CD1c-positive myeloid dendritic cell (primary cell): ENCODE results near the gene ANTXRL.
"Not testable (repeated sequence)": the region's sequence is repeated elsewhere in the genome, so short reads cannot be mapped to it uniquely, and the experiment has no call there.

Source experiments
- DNase-seq: peaks from one replicate; pipeline ENCODE4 v3.0.0-alpha.2; 2016; ENCODE audit errors: extremely low spot score

ANTXRL gene

DNA sequence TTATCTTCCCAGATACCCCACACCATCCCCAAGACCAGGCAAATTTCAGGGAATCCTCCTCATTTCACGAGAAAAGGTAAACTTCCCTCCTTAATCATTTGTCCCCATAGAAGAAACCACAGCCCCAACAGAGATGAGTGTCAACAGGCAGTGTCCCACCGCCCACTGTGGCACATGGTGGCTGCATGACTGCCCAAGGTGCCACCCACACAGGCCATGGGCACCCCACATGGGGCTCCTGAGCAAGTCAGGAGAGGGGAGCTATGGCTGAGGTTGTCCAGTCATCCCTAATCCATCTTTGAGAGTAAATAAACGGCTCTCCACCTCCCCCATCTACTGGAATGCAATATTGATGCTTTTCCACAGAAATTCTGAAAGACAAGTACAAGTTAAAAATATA lies 44.1 kb downstream of the ANTXRL start:
- no peak for DNase-seq

DNA sequence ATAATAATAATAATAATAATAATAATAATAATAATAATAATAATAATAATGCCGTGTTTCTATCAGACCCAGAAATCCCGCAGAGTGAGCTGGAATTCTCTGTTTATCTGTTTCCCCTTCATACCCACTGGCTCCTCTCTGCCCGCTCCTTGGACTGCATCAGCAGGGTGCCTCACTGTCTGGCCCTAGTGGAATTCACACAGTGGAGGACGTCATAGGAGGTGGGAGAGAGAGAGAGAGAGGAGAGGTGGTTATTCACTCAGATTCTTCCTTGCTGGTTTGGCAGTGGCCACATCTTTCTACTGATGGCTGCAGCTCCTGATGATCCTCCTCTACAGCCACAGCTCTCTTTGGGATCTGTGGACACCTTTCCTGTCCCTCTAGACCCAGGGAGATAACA lies 78.7 kb downstream of the ANTXRL start:
- DNase-seq, result not testable (repeated sequence)

DNA sequence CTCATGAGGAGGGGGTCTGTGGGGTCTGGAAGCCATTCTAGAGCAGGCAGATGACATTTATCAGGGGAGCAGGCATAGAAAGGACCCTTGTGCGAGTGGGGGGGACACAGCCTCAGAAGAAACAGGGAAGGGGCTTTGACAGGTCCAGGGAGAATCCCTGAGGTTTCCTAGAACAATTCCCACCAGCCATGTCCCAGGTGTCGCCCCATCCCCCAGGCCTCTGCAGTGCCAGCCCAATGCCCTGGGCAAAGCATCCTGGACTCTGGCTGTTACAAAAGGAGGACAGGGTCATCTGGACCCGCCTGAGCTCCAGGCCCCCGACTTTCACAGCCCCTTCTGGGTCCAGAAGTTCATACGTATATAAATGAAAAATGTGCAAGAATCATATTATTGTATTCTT lies 80.4 kb downstream of the ANTXRL start:
- not testable (repeated sequence) for DNase-seq

DNA sequence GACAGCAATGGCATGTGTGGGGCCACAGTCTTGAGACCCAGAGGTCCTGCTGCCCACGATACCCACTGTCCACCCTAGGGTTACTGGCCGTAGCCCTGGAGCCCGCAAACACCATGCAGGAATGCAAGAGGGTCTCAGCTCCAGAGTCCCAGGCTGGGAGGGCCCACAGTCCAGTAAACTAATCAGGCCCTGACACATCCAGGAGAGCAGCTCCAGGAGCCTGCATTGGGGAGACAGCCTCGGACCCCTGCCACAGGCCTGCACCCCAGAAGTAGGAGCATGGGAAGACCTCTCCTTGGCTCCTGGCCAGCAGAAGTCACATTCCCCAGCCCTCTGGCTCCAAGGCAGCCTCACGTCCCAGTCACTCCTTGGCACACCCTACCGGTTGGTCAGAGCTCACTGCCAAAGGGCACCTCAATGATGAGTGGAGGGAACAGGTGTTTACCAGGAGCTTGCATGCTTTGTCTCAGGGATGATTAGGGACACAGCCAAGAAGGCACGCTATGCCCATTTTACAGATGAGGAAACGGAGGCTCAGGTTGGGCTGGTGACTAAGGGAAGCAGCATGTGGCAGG lies 81.0 kb downstream of the ANTXRL start:
- not testable (repeated sequence) for DNase-seq

DNA sequence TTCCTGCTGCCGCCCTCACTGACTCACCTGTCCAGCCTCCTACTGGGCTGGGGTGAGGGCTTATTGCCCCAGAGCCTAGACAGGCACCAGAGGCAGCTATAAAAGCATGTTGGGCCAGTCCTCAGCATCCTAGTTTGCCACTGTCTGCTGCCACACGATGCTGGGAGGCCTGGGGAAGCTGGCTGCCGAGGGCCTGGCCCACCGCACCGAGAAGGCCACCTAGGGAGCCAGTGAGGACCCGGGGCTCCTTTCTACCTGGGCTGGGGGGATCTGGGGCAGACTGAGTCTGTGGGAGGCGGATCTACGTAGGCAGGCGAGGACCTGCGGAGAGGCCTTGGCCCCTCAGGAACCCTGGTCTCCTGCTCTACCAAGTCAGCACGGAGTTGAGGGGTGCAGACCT lies 82.2 kb downstream of the ANTXRL start:
- not testable (repeated sequence) for DNase-seq

DNA sequence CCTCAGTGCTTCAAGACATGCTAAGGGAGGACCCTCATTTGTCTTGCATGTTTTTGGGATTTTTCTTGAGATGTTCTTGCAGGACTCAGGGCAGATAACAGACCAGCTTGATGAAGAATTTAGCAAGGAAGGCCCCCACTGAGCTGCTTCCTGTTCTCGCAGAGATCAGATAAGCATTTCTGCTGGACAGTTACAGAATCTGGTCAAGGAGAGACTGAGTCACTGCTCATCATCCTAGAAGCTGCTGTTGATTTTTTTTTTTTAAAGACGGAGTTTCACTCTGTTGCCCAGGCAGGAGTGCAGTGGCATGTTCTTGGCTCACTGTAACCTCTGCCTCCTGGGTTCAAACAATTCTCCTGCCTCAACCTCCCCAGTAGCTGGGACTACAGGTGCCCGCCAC lies 87.6 kb downstream of the ANTXRL start:
- DNase-seq, result not testable (repeated sequence)

DNA sequence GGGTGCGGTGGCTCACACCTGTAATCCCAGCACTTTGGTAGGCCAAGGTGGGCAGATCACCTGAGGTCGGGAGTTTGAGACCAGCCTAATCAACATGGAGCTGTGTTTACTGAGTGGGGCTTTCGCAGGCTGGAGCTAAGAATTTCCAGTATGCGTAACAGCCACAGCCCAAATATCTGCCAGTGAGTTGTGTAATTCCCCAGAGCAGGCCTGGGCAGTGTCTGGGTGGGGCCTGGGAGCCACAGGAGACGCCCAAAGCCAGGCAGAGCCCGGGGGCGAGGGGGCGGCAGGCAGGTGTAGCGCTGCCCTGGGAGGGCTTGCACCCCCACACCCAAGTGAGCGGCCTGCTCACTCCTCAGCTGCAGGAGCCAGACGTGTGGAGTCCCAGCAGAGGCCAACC lies 88.6 kb downstream of the ANTXRL start, which contains the start of gene ANXA8L1:
ANXA8L1 (plus strand) TSS at position 371 of the 400 bp plus-strand sequence. CDS start 76 bp downstream, outside the sequence.
- not testable (repeated sequence) for DNase-seq

DNA sequence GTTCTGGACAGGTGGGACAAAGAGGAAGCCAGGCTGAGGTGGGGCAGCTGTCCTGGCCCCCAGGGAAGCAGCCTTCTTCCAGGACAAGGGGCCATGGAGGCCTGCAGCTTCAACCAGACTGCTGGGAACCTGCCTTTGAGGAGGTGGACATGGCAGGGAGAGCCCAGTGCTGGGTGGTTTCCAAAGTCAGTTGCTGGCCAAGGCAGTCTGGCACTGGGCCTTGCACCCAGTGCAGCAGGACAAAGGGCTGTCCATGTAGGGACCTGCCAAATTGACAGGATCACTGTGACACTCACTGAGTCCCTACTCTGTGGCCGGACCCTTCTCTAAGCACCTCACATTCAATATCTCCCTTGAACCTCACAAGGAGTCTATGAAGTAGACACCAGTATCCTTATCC lies 90.2 kb downstream of the ANTXRL start:
- DNase-seq, result not testable (repeated sequence)

DNA sequence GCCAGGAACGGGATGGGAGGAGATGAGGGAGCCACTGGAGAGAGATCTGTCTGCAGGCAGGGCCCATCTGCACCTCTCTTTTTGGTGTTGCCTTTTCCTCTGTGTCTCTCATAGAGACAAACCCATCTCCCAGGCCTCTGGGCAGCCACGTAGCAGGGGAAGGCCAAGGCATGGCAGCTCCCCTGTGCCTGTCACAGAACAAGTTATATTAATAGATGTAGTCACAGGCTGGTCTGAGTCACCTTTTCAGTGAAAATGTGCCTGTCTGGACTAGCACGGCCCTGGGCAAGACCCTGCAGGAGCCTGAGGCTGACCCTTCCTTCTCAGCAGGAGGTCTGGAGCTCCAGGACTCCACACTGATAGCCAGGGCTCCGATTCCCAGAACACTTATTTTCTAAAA lies 90.9 kb downstream of the ANTXRL start:
- not testable (repeated sequence) for DNase-seq

DNA sequence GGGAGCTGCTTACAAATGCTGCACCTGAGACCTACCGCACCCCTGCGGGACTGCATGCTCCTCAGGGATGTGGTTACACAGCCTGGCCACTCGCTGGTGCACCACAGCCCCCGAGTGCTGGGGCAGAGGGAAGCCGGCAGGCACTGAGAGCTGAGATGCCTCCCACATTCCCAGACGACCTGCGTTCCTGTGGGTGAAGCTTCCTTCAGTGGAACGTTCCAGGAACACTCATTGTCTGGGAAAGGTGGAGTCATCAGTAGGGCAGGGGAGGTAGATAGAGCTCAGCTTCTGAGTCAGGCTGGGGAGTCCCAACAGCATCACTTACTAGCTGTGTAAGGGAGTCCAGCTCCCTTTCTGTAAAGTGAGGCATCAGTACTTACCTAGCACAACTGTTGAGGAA lies 91.3 kb downstream of the ANTXRL start:
- DNase-seq, result not testable (repeated sequence)

DNA sequence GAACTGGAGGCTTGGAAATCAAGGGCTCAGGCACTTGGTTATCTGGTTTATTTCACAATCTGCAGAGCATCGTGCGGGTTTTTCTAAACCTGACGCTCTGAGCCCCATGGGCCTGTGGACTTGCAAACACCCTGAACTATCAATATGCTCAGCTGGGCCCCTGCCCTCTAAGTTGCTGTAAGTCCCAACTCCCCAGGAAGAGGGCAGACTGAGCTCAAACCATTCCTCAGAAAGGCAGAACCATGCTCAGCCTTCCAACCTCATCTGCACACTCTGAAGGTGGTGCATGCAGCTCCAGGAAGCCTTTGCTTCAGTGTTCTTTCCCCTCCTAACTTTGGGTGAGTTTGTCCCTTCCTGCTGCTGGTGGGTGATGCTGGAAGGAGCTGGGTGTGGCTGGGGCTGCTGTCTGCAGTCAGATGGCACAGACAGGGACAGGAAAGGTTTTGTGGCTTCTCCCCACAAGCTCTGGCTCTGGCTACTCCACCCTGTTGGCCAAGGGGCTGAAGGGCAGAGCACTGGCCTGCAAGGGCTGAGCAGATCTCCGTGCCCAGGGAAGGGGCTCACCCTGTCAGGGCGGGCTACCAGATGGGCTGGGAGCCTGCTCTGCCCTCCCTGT lies 92.5 kb downstream of the ANTXRL start:
- DNase-seq, result not testable (repeated sequence)
